HG03432 (cell line): Measurements from ENCODE around the gene AKAP13.
A peak's percentile ranks its signal among the peaks of the same experiment; 100 is the strongest.
"Not testable (repeated sequence)": the region's sequence is repeated elsewhere in the genome, so short reads cannot be mapped to it uniquely, and the experiment has no call there.

Experiments
- ATAC-seq: cut with Tn5 transposase; IDR thresholded peaks from one replicate; pipeline ENCODE4 v1.9.1; 2021; ENCODE audit warnings: mild to moderate bottlenecking, moderate library complexity; ENCODE audit not compliant: unreplicated experiment

The AKAP13 gene

DNA sequence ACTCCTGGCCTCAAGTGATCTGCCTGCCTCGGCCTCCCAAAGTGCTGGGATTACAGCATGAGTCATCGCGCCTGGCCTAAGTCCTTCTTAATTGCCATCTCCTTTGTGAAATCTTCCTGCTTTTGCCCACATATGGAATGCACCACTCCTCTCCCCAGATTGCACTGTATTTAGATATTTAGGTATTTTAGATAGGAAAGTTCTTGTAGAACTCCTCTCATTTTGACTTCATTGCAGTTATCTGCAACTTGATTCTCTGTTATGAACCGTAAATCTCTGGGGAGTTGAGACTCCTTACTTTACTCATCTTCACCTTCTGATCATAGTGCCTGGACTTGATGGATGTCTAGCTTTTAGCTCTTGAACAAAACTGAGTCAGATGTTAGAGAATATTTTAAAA lies 150.7 kb downstream of the AKAP13 start:
- ATAC-seq, result no peak

DNA sequence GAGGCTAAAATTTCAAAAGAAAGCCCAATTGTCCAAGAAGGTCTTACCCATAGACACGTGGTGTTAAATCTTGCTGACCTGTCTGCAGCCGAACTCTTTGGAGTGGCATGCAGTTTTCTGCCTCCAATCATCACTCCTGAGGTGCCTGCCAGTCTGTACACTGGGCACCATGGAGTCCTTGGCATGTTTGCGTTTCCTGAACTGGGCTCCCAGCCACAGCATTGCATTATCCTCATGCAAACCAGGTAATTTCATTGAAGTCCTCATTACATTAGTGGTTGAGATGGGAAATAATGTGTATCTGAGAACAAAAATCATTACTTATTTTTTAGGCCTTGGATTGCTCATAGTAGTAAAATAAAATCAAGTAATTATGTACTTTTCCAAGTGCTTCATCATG lies 152.3 kb downstream of the AKAP13 start:
- no peak for ATAC-seq

DNA sequence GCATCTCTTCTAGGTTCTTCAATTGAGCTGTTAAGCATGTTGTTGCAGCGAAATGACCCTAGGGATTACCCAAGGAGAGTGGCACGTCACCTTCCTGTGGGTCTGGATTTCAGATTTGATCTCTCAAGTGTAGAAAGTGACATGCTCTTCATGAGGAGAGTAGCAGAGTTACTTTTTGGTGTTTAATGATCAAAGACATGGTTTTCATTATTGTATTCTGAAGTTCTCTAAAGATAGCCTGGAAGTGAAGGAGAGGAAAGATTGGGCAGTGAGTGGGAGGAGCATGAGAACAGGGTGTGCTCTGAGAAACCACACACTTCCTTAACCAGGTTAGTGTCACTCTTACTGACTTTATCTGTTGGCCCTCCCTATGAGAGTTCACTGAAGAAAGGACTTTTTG lies 153.6 kb downstream of the AKAP13 start:
- peak; percentile 97 for ATAC-seq

DNA sequence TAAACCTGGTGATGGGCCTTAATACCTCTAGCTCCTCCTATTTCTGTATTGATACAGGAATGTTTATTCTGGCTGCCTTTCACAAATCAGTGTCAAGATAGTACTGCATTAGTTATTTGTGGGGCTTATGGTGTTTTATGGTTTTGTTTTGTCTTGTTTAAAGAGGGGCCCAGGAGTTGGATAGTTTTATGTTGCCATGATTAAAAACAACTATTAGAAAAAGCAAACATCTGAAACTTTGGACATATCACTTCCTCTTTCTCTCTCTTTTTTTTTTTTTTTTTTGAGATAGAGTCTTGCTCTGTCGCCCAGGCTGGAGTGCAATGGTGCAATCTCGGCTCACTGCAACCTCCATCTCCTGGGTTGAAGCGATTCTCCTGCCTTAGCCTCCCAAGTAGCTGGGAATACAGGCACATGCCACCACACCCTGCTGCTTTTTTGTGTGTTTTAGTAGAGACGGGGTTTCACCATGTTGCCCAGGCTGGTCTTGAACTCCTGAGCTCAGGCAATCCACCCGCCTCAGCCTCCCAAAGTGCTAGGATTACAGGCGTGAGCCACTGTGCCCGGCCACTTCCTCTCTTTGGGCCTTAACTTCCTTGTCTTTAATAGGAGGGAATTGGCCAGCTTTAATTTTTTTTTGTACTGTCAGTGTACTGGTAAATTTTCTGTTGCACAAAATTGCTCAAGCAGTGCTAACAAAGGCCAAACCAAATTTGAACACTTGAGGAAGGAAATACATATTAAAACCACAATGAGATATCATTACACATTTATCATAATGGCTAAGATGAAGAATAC lies 155.3 kb downstream of the AKAP13 start:
- ATAC-seq, result not testable (repeated sequence)

DNA sequence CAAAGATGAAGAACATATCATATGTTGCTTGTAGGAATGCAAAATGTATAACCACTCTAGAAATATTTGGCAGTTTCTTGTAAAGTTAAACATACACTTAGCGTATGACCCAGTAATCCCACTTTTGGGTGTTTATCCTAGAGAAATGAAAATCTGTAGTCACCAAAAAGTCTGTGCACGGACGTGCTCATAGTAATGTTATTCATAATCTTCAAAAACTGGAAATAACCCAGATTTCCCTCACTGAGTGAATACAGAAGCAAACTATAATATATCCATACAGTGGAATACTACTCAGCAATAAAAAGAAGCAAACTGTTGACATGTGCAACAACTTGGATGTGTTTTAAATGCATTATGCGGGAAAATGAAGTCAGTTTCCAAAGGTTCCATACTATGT lies 155.9 kb downstream of the AKAP13 start:
- no peak for ATAC-seq

DNA sequence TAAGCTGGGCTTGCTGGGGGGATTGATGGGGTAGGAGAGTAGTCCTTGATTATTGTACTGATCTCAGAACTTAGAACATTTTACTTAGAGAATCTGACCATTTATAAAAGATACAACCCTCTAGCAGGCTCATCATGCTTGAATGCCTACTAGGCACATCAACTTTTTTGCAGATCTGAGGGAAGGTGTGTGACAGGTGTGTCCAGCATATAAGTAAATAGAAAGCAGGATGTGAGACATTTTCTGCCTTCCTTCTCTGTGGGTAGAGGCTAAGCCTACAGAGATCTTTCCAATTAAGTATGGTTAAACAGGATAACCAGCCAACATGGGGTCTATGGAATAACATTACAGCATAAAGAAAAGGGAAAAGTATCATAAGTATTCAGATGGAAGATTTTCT lies 159.1 kb downstream of the AKAP13 start:
- no peak for ATAC-seq

DNA sequence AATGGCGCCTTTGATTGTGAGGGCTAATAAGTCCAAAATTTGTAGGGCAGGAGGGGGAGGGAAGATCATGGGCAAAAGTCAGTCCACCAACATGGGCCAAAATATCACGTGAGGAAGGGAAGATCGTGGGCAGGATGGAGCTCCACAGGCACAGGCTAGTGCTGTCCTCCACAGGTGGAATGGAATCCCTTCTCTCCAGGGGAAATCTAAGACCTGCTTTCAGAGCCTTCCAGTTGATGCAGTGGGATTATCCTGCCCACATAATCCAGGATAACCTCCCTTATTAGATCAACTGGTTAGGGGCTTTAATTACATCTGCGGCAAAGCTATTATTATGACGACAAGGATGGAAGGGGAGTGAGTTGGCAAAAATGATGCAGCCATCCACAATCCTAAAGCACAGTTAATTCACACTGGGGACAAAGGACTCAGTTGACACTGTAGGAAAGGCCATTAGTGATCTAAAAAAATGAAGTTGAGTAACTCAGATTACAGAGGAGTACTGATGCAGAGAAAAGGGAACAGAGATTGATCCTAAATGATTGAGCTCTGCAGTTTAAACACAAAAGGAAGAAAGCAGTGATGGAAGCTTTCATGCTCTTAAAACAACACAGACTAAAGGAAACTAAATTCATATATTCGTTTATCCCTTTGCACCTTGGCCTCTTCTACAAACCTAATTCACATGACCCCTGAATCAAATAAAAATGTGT lies 159.8 kb downstream of the AKAP13 start:
- ATAC-seq, result no peak

DNA sequence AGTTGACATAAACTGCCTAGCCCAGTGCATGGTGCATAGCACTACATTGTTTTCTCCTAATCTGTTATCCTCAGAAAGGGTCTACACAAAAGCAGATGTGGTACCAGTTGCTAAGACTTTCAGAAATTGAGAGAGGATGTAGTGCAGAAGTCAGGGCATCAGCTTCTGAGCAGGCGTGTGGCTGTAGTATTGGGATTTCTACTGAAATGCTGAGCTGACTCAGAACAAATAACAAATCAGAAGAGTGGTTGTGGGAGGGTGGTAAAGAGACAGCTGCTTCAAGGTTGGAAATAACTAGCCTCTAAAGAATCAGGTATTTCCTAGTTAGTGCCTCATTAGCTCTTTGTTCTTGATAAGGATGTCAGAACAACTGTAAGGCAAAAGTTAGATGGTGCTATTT lies 161.3 kb downstream of the AKAP13 start:
- peak; percentile 68 for ATAC-seq

DNA sequence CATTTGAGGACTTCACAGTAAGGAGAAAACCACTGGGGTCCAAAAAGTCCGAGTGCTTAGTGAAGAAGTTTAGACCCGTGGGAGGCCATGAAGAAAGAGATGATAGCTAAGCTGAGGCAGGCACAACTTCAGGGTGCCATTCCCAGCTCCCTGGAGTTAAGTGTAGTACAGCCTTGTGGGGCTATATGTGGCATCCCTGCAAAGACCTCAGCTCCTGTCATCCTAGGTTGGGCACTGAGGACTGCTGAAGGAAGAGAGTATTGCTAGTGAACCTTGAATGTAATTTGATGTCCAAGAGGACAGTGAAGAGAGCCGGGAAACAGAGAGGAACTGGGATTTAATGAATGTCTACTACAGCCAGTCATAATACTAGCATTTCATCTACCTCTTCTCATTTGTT lies 162.1 kb downstream of the AKAP13 start:
- ATAC-seq, result no peak

DNA sequence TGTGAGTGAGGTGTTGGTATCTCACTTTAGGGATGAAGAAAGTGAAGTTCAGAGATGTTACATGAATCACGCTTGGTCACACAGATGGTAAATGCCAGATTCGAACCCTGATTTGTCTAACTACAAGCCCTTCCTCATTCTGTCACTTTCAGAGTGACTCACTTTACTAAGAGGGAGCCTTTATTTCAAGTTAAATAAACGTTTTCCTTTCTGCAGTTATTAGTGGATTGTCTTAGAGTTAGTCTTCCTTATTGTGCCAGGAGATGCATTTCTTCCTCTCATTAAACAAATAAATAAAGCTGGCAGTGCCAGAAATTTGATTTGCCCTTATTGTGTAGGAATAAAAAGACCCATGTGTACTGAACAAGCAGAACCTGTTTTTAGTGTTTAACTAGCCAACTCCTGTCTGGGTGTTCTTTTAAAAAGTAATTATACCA lies 162.5 kb downstream of the AKAP13 start:
- no peak for ATAC-seq

DNA sequence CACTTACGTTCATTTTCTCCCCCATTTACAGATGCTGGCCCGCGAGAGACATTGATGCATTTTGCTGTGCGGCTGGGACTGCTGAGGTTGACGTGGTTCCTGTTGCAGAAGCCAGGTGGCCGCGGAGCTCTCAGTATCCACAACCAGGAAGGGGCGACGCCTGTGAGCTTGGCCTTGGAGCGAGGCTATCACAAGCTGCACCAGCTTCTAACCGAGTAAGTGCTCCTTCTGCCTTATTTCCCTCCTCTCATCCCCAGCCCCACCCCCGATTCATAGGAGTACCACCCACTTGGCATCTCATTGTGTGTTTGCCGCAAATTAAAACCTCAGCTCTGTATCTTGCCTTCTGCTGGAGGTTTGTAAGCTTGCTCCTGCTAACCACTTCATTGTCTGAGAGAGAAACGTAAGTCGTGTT lies 163.3 kb downstream of the AKAP13 start:
- ATAC-seq, result no peak

DNA sequence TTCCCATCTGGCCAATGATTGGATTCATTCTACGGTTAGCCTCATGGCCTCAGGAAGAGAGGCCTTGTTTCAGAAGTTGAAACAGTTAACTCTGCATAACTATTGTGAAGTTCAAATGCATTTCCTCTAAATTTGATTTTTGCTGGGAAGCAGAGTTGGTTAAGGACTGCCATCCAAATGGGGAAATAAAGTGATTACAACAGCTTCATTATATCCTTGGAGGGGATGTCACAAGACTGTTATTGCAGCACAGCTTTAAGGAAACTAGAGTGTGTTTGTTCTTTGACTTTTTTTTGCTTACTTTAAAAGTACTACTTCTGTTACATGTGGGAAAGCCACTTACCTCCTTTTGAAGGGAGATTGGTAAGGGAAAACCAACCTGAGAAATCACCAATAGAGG lies 164.8 kb downstream of the AKAP13 start:
- ATAC-seq, result no peak

DNA sequence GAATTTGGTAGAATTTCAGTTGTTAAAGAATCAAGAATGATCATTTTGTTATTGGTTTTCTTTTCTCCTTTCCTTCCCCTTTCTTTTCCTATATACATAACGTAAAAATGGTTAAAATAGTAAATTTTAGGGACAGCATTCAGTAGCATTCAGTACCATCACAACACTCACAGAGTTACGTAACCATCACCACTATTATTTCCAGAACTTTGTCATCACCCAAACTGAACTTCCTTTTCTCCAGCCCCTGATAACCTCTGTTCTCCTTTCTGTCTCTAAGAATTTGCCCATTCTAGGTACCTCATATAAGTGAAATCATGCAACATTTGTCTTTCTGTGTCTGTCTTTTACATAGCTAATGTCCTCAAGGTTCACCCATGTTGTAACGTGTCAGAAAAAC lies 165.3 kb downstream of the AKAP13 start:
- no peak for ATAC-seq

DNA sequence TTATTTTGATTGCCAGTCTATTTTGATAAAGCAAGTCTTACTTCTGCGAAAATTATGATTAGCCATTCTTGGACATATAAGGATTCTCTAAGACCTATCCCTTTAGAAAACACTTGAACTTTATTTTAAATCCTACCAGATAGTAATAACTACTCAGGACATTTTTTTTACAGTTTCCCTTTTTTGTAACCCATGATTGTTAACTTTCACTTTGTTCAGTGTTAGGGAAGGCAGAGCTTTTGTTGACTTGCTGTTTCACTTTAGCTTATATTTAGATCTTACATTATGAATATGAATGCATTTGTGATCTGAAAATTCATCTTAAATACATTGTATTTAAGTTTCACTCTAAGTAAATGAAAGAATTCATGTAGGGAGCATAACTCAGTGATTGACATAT lies 167.0 kb downstream of the AKAP13 start:
- no peak for ATAC-seq

DNA sequence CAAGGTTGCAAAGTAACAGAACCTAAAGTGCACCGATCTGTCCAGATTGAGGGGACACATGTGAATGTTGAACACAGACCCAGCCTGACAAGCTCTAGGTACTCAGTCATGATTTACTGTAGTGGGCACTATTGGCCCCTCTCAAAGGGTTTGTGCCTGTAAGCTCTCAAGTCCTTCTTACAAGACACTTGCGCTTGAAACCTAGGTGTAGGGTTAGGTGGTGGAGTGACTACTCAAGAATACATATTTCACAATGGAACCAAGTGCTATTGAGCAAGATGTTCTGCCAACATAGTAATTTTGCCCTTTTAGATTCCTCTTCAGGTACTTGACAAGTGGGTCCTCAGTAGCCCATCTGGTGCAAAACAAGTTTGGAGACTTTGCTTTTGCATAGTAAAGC lies 169.9 kb downstream of the AKAP13 start:
- ATAC-seq, result no peak

DNA sequence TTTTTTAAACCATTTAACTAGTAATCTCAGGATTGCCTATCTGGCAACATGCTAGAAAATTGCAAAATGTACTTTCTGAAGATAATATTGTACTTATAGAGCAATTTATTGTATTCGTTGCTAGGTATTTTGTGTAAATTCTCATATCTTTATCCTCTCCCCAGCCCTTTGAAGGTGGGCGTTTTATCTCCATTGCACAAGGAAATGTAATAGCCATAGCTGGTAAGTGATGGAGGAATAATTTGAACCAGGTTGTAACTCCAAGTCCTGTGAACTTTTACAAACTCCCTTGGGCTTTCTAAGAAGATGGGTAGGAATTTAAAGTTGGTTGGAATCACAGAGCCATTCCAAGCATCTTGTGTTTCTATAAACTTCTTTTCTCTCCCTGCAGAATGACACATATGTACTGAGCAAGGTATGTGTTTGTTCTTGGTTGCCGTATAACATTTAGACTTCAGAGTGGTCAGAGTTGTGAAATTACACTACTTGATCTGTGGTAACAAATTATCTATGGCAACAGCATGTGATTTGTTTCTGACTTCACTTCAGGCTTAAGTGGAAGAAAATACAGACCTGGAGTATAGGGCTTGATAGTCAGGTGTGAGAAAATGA lies 170.9 kb downstream of the AKAP13 start:
- ATAC-seq, result no peak

DNA sequence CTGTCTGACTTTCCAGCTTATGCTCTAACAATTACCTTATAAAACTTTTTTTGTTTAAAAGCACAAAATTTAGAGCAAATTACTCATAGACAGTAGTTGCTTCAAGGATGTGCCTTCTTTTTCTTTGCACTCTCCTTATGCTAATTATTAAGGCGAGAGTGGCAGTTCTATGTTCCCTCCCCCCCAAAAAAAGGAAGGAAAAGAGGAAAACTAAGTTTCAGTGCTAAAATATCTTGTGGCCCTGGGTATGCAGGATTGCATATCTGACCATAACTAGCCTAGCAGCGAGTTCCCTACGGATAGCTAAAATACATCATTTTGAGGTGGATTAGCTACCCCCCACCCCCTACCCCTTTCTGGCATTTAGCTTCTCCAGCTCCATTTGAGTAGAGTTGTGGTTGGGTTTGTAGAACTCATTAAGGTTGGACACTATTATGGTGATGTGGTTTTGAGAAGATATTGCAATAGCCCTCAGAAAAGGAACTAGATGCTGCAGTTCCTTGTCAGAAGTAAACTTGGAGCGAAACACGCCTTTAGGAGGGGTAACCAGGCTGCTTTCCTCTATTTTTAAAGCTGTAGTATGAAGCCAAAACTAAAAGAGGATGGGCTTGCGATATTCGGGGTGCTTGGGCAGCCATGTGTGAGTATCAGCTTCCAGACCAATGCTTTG lies 174.6 kb downstream of the AKAP13 start:
- peak; percentile 57 for ATAC-seq

DNA sequence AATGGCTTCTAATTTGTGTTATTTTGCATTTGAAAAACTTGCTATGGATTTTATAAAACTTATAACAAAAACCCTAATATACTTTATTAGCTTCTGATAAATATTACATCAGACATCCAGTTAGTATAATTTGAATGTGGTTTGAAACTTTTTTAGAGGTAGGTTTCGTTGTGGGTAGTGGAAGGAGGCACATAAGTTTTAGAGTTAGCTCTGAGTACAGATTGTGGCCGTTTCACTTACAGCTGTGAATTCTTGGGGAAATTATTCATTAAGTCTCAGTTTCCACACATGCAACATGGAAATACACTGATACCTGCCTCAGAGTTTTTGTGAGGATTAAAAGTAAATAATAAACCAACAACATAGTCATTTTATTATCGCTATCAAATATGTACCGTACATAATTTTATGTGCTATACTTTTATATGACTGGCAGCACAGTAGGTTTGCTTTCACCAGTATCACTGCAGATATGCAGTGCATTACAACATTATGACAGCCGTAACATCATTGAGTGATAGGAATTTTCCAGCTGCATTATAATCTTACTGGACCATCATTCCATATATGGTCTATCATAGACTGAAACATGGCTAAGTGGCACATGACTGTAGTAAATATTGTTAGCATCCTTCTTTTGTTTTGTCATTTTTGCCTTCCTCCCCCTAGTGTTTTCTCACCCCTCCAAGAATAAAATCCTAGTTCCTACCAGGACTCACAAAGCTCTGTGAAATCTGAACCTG lies 175.6 kb downstream of the AKAP13 start:
- peak; percentile 77 for ATAC-seq

DNA sequence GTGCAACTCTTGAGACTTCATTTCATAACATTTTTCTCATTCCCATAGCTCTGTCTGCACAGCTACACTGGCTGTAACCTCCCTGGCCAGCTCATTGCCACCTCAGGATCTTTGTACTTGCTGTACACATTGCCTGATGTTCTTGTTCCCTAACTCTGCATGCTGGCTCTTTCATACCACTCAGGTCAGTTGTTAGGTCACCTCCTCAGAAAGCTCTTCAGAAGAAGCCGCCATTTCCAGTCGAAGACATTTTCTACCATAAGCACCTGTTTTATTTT lies 176.2 kb downstream of the AKAP13 start:
- ATAC-seq, result no peak

DNA sequence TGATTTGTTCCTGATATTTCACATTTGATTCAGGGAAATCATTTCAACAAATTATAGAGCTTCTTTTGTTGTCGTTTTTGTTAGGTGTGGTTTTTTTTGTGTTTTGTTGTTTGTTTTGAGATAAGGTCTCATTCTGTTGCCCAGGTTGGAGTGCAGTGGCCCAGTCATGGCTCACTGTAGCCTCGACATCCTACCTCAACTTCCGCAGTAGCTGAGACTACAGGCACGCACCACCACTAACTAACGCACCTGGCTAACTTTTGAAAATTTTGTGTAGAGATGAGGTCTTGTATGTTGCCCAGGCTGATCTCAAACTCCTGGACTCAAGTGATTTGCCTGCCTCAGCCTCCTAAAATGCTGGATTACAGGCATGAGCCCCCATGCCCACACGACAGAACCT lies 177.0 kb downstream of the AKAP13 start:
- no peak for ATAC-seq

DNA sequence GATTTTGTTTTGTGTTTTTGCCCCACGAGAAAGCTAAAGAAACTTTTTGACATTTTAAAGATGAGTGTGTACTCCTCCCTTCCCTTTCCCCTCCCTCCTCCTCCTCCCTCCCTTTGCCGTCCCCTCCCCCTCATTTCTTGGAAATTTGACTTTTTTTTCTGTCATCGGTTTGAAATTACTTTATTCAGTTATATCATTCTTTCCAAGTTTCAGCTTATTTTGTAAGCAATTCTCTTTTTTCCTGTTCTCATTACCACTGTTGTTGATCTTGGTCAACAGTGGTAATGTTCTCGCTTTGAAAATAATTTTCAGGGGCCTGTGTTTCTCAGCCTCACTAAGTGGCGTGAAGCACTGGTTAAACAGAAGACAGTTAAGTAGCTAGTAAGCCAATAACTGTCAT lies 178.4 kb downstream of the AKAP13 start:
- ATAC-seq, result no peak
